HEK293 (cell line): ENCODE results near the gene USHBP1.

ENCODE experiments used
- EGR2 ChIP-seq: fragments of 450-650 bp; formaldehyde crosslinking; IDR thresholded peaks from 2 replicates; pipeline ENCODE4 v1.5.1; 2016; ENCODE audit warnings: low read depth, missing biosample characterization, missing genetic modification characterization
- GFI1B ChIP-seq: fragments of 450-650 bp; formaldehyde crosslinking; IDR thresholded peaks from 2 replicates; pipeline ENCODE4 v1.5.1; 2016; ENCODE audit warnings: missing biosample characterization, missing genetic modification characterization
- MZF1 ChIP-seq: fragments of 450-650 bp; formaldehyde crosslinking; IDR thresholded peaks from 2 replicates; pipeline ENCODE4 v1.5.1; 2017; ENCODE audit warnings: missing biosample characterization, missing genetic modification characterization, borderline replicate concordance
- PRDM4 ChIP-seq: fragments of 450-650 bp; formaldehyde crosslinking; IDR thresholded peaks from 2 replicates; pipeline ENCODE4 v1.5.1; 2017; ENCODE audit warnings: missing biosample characterization, missing genetic modification characterization
- RBAK ChIP-seq: fragments of 450-650 bp; formaldehyde crosslinking; IDR thresholded peaks from 2 replicates; pipeline ENCODE4 v1.5.1; 2016; ENCODE audit warnings: missing biosample characterization, missing genetic modification characterization
- ZNF155 ChIP-seq: fragments of 450-650 bp; formaldehyde crosslinking; IDR thresholded peaks from 2 replicates; pipeline ENCODE4 v1.5.1; 2016; ENCODE audit warnings: missing biosample characterization, missing genetic modification characterization
- ZNF18 ChIP-seq: fragments of 450-650 bp; formaldehyde crosslinking; IDR thresholded peaks from 2 replicates; pipeline ENCODE4 v1.5.1; 2016; ENCODE audit warnings: missing biosample characterization, missing genetic modification characterization
- ZNF335 ChIP-seq: fragments of 450-650 bp; formaldehyde crosslinking; conservative IDR thresholded peaks from 2 replicates; pipeline ENCODE4 v1.5.1; 2016; ENCODE audit warnings: missing biosample characterization, missing genetic modification characterization
- ZNF433 ChIP-seq: fragments of 450-650 bp; formaldehyde crosslinking; IDR thresholded peaks from 2 replicates; pipeline ENCODE4 v1.5.1; 2016; ENCODE audit warnings: missing biosample characterization, missing genetic modification characterization, low read depth
- ZNF501 ChIP-seq: fragments of 450-650 bp; formaldehyde crosslinking; IDR thresholded peaks from 2 replicates; pipeline ENCODE4 v1.5.1; 2016; ENCODE audit warnings: missing biosample characterization, missing genetic modification characterization
- ZNF555 ChIP-seq: fragments of 450-650 bp; formaldehyde crosslinking; conservative IDR thresholded peaks from 2 replicates; pipeline ENCODE4 v1.5.1; 2017; ENCODE audit warnings: missing biosample characterization, mild to moderate bottlenecking, missing genetic modification characterization, inconsistent platforms
- ZNF639 ChIP-seq: fragments of 450-650 bp; formaldehyde crosslinking; IDR thresholded peaks from 2 replicates; pipeline ENCODE4 v1.5.1; 2016; ENCODE audit warnings: missing biosample characterization, missing genetic modification characterization
- ZNF660 ChIP-seq: fragments of 450-650 bp; IDR thresholded peaks from 2 replicates; pipeline ENCODE4 v1.5.1; 2018; ENCODE audit warnings: missing biosample characterization, mild to moderate bottlenecking, missing genetic modification characterization
- ZNF692 ChIP-seq: fragments of 450-650 bp; formaldehyde crosslinking; IDR thresholded peaks from 2 replicates; pipeline ENCODE4 v1.5.1; 2016; ENCODE audit warnings: missing biosample characterization, missing genetic modification characterization
- TF ChIP-seq, protein P1 (sequence below): fragments of 450-650 bp; formaldehyde crosslinking; conservative IDR thresholded peaks from 2 replicates; pipeline ENCODE4 v1.5.1; 2016; ENCODE audit warnings: low read depth, missing biosample characterization, missing genetic modification characterization

The USHBP1 gene

GRCh38 chr19:17226002-17226933 lies 38.3 kb downstream of the USHBP1 start, which contains the start of gene OCEL1 (continued):
- TF ChIP-seq ZNF155 (tag by site-specific recombination) (no peak), RBAK (tag by site-specific recombination) (no peak), GFI1B (tag by site-specific recombination) (no peak), ZNF433 (tag by site-specific recombination) (no peak), EGR2 (peak; percentile 81), ZNF555 (tag by site-specific recombination) (no peak), ZNF660 (tag by site-specific recombination) (peak; percentile 81; the same call in 1 of the 2 replicates), ZNF335 (tag by site-specific recombination) (0 out of 2 replicates have a peak, but pooled peaks have one; percentile 72), ZNF692 (tag by site-specific recombination) (no peak), PRDM4 (tag by site-specific recombination) (no peak), ZNF18 (no peak), ZNF501 (no peak), MZF1 (tag by site-specific recombination) (no peak), ZNF639 (tag by site-specific recombination) (no peak)
- TF ChIP-seq, protein P1, sequence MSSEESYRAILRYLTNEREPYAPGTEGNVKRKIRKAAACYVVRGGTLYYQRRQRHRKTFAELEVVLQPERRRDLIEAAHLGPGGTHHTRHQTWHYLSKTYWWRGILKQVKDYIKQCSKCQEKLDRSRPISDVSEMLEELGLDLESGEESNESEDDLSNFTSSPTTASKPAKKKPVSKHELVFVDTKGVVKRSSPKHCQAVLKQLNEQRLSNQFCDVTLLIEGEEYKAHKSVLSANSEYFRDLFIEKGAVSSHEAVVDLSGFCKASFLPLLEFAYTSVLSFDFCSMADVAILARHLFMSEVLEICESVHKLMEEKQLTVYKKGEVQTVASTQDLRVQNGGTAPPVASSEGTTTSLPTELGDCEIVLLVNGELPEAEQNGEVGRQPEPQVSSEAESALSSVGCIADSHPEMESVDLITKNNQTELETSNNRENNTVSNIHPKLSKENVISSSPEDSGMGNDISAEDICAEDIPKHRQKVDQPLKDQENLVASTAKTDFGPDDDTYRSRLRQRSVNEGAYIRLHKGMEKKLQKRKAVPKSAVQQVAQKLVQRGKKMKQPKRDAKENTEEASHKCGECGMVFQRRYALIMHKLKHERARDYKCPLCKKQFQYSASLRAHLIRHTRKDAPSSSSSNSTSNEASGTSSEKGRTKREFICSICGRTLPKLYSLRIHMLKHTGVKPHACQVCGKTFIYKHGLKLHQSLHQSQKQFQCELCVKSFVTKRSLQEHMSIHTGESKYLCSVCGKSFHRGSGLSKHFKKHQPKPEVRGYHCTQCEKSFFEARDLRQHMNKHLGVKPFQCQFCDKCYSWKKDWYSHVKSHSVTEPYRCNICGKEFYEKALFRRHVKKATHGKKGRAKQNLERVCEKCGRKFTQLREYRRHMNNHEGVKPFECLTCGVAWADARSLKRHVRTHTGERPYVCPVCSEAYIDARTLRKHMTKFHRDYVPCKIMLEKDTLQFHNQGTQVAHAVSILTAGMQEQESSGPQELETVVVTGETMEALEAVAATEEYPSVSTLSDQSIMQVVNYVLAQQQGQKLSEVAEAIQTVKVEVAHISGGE (tag by site-specific recombination): peak; percentile 87
